GM18508 (cell line): ENCODE measurements around the gene SPTBN4.
"Not testable (repeated sequence)": the region's sequence is repeated elsewhere in the genome, so short reads cannot be mapped to it uniquely, and the experiment has no call there.

Experiments
- ATAC-seq: cut with Tn5 transposase; IDR thresholded peaks from one replicate; pipeline ENCODE4 v1.9.1; 2021; ENCODE audit warnings: moderate number of reproducible peaks; ENCODE audit not compliant: insufficient read depth, unreplicated experiment

Gene SPTBN4

GRCh38 chr19:40553885-40554857, 87.4 kb downstream of the SPTBN4 start:
- no peak for ATAC-seq

- no peak for ATAC-seq
These were observed 89.3 kb downstream of the SPTBN4 start for GRCh38 chr19:40555978-40556689.

- no peak for ATAC-seq
These were observed 90.2 kb downstream of the SPTBN4 start for GRCh38 chr19:40556953-40557530.

- no peak for ATAC-seq
These were observed 92.6 kb downstream of the SPTBN4 start for GRCh38 chr19:40559394-40559793.

GRCh38 chr19:40560092-40560507, 93.3 kb downstream of the SPTBN4 start:
- ATAC-seq, result no peak

GRCh38 chr19:40561947-40562346, 95.1 kb downstream of the SPTBN4 start:
- ATAC-seq, result no peak

GRCh38 chr19:40564535-40564934, 97.7 kb downstream of the SPTBN4 start:
- not testable (repeated sequence) for ATAC-seq

- no peak for ATAC-seq
These were observed 98.6 kb downstream of the SPTBN4 start for GRCh38 chr19:40565355-40565754.

- no peak for ATAC-seq
These were observed 99.2 kb downstream of the SPTBN4 start for GRCh38 chr19:40565910-40566495.

- no peak for ATAC-seq
These were observed 100.4 kb downstream of the SPTBN4 start for GRCh38 chr19:40567040-40567749.

- ATAC-seq, result no peak
These were observed 101.1 kb downstream of the SPTBN4 start for GRCh38 chr19:40567750-40568494.

GRCh38 chr19:40570313-40571004, 103.7 kb downstream of the SPTBN4 start:
- ATAC-seq, result peak; percentile 41

- ATAC-seq, result no peak
These were observed 104.2 kb downstream of the SPTBN4 start for GRCh38 chr19:40571005-40571318.

GRCh38 chr19:40571831-40572495, 105.2 kb downstream of the SPTBN4 start:
- ATAC-seq, result no peak

GRCh38 chr19:40575326-40575725, 108.5 kb downstream of the SPTBN4 start:
- no peak for ATAC-seq

GRCh38 chr19:40576151-40576584, 109.4 kb downstream of the SPTBN4 start:
- ATAC-seq, result no peak

GRCh38 chr19:40576585-40577451, 110.0 kb downstream of the SPTBN4 start, which contains the start of gene SHKBP1:
SHKBP1 (plus strand) TSS chr19:40576873; CDS start chr19:40576900, 27 bp downstream.
- peak; percentile 76 for ATAC-seq
